HL-60 (cell line): ENCODE results near the gene TSPAN15.

ENCODE experiments used
- DNase-seq, 2 experiments: peaks; one replicate each; pipeline ENCODE4 v3.0.0-alpha.2; 2010 to 2020; ENCODE audit warnings: low read depth in 1 of 2, low spot score in 1 of 2
- H3K27ac ChIP-seq: fragments of 250-450 bp; sonication (Bioruptor Pico); replicated peaks from 2 replicates; pipeline ENCODE4 v1.5.1; 2020; ENCODE audit warnings: mild to moderate bottlenecking, moderate library complexity
- H3K27me3 ChIP-seq: fragments of 250-450 bp; sonication (Bioruptor Pico); 2 replicates; pipeline ENCODE4 v1.5.1; 2021; ENCODE audit warnings: mild to moderate bottlenecking, moderate library complexity; ENCODE audit not compliant: insufficient read depth, poor library complexity, severe bottlenecking
- H3K4me3 ChIP-seq: replicated peaks from 2 replicates; pipeline ENCODE4 v1.5.1; 2011; ENCODE audit warnings: mild to moderate bottlenecking, control low read depth, low read length; ENCODE audit not compliant: insufficient read depth
- GABPA ChIP-seq: IDR thresholded peaks from 2 replicates; pipeline ENCODE4 v1.6.1; 2012; ENCODE audit warnings: low read depth
- POLR2AphosphoS5 ChIP-seq: IDR thresholded peaks from 2 replicates; pipeline ENCODE4 v1.6.1; 2012; ENCODE audit warnings: low read depth
- SPI1 ChIP-seq: IDR thresholded peaks from 2 replicates; pipeline ENCODE4 v1.6.1; 2012; ENCODE audit warnings: low read depth, mild to moderate bottlenecking, borderline replicate concordance
- TF ChIP-seq, protein P1 (sequence below): IDR thresholded peaks from one replicate; pipeline ENCODE4 v1.5.1; 2011; ENCODE audit warnings: low read length, control low read depth, inconsistent platforms; ENCODE audit not compliant: insufficient read depth
- TF ChIP-seq, protein P2 (sequence below): IDR thresholded peaks from 2 replicates; pipeline ENCODE4 v1.6.1; 2012; ENCODE audit warnings: low read depth; ENCODE audit not compliant: insufficient replicate concordance

Gene TSPAN15

DNA sequence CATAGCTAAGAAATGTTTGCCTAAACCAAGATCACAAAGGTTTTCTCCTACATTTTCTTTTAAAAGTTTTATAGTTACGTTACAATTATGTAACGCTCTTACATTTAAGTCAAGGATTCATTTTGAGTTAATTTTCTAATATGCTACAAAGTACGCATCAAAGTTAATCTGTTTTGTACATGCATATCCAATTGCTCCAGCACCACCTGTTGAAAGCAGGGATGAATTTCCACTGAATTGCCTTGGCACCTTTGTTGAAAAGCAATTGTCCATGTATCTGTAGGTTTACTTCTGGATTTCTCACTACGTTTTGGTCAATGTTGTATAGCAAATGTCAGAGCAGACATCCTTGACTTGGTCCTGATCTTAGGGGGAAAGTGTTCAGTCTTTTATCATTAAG, 62.4 kb downstream of the TSPAN15 start:
- Histone ChIP-seq H3K27me3 (peaks cover 6% of the 10 kb centered on the region), H3K27ac (no peak overlapping the region), H3K4me3 (no peak overlapping the region)
- no peak for DNase-seq
- TF ChIP-seq POLR2AphosphoS5 (no peak), SPI1 (no peak), GABPA (no peak)
- TF ChIP-seq, protein P1, sequence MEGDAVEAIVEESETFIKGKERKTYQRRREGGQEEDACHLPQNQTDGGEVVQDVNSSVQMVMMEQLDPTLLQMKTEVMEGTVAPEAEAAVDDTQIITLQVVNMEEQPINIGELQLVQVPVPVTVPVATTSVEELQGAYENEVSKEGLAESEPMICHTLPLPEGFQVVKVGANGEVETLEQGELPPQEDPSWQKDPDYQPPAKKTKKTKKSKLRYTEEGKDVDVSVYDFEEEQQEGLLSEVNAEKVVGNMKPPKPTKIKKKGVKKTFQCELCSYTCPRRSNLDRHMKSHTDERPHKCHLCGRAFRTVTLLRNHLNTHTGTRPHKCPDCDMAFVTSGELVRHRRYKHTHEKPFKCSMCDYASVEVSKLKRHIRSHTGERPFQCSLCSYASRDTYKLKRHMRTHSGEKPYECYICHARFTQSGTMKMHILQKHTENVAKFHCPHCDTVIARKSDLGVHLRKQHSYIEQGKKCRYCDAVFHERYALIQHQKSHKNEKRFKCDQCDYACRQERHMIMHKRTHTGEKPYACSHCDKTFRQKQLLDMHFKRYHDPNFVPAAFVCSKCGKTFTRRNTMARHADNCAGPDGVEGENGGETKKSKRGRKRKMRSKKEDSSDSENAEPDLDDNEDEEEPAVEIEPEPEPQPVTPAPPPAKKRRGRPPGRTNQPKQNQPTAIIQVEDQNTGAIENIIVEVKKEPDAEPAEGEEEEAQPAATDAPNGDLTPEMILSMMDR = no peak
- TF ChIP-seq, protein P2, sequence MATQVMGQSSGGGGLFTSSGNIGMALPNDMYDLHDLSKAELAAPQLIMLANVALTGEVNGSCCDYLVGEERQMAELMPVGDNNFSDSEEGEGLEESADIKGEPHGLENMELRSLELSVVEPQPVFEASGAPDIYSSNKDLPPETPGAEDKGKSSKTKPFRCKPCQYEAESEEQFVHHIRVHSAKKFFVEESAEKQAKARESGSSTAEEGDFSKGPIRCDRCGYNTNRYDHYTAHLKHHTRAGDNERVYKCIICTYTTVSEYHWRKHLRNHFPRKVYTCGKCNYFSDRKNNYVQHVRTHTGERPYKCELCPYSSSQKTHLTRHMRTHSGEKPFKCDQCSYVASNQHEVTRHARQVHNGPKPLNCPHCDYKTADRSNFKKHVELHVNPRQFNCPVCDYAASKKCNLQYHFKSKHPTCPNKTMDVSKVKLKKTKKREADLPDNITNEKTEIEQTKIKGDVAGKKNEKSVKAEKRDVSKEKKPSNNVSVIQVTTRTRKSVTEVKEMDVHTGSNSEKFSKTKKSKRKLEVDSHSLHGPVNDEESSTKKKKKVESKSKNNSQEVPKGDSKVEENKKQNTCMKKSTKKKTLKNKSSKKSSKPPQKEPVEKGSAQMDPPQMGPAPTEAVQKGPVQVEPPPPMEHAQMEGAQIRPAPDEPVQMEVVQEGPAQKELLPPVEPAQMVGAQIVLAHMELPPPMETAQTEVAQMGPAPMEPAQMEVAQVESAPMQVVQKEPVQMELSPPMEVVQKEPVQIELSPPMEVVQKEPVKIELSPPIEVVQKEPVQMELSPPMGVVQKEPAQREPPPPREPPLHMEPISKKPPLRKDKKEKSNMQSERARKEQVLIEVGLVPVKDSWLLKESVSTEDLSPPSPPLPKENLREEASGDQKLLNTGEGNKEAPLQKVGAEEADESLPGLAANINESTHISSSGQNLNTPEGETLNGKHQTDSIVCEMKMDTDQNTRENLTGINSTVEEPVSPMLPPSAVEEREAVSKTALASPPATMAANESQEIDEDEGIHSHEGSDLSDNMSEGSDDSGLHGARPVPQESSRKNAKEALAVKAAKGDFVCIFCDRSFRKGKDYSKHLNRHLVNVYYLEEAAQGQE = no peak

DNA sequence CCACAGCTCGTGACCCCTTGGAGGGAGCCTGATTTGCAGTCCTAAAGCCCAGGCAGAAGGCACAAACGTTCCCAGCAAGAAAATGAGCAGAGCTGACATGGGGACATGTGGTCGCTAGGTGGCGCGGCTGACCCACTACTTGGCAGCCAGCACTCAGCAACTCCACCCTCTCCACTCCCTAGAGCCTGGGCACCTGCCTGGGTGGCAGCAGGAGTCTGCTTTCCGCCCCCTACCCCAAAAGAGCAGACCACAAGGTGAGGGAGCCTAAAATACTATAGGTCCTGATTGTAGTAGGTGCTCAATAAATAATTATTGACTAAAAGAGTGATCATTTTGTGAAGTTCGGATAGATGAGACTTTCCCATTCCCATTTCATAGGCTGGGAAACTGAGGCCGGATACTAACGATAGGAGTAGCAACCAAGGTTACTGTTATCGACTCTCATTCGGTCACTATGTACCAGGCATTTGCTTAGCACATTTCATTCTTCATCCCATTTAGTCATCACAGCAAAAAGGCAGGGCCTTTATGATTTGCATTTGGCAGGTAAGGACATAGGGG, 64.5 kb downstream of the TSPAN15 start:
- TF ChIP-seq GABPA = no peak
- TF ChIP-seq, protein P1 = peak; percentile 73
- Histone ChIP-seq H3K27ac (no peak overlapping the region), H3K27me3 (peaks cover 6% of the 10 kb centered on the region), H3K4me3 (no peak overlapping the region)
- peak; percentile 31 to 76 for DNase-seq

DNA sequence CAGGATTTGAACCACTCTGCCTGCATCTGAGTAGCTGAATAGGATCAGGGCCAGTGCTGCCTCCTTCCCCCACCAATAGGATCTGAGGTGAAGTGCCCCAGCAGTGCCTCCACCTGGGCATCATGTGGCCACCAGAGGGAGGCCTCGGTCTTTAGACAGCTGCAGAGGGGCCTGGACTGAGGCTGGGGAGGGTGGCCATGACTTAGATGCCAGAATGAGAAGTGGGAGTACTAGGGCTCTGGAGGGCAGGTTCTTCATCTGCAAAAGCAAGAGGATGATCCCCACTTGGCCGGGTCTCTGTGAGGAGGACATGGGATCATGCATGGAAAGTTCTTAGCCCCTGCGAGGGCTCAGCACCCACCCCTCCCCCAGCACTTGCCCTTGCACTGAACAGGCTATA, 65.1 kb downstream of the TSPAN15 start:
- H3K27ac ChIP-seq = no peak overlapping the region
- no peak overlapping the region for H3K4me3 ChIP-seq
- H3K27me3 ChIP-seq = peaks cover 6% of the 10 kb centered on the region
- DNase-seq = peak; percentile 13 to 47
- TF ChIP-seq, protein P2 = no peak
- TF ChIP-seq POLR2AphosphoS5 = no peak
- TF ChIP-seq, protein P1 = peak; percentile 16
- no peak for TF ChIP-seq GABPA

DNA sequence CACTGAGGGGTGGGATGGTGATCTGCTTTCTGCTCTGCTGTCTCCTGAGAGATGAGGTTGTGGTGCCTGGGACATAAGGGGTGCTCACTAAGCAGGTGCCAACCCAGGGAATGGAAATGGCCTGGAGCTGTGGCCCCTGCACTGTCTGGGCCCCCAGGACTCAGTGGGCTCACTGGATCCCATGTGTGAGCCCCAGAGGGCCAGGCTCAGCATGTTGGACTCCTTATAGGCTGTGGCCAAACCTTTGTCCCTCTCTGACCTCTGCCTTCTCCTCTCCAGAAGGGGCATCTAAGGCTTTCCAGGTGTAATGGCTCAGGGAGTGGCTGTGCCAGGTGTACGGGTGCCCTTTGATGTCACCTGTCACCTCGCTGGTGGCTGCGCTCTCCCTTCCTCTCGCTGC, 65.5 kb downstream of the TSPAN15 start:
- peaks cover 6% of the 10 kb centered on the region for H3K27me3 ChIP-seq
- no peak overlapping the region for H3K27ac ChIP-seq
- TF ChIP-seq GABPA = no peak
- TF ChIP-seq, protein P1 = no peak
- TF ChIP-seq, protein P2 = no peak
- TF ChIP-seq SPI1 = no peak
- no peak for TF ChIP-seq POLR2AphosphoS5
- no peak for DNase-seq
- no peak overlapping the region for H3K4me3 ChIP-seq
